ENCODE results near the gene THOP1.

DNA sequence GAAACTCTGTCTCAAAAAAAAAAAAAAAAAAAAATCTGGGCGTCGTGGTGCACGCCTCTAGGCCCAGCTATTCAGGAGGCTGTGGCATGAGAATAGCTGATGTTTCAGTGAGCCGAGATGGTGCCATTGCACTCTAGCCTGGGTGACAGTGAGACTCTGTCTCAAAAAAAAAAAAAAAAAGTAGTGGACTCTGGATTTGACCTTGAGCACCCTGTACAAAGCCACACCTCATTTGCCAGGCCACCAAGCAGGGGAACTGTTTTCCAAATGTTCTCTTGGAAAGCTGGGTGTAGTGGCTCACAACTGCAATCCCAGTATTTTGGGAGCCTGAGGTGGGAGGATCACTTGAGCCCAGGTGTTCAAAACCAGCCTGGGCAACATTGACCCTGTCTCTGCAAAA is 52.1 kb downstream of the THOP1 start:
- TF ChIP-seq CTCF (IDR thresholded peaks at IDR 0.05) (no peak), POLR2AphosphoS5 (IDR thresholded peaks at IDR 0.05) (no peak), POLR2A (IDR thresholded peaks at IDR 0.05) (no peak)
